ENCODE data around the gene NCBP3. TPM values are rescaled to one million over a fixed set of nuclear protein-coding genes. Genes with fewer than 3 reads are reported as not detected.

NCBP3 gene
- total and polyA plus RNA-seq, 9 donors: 15.7 to 43.2 (median 37.6) TPM

DNA sequence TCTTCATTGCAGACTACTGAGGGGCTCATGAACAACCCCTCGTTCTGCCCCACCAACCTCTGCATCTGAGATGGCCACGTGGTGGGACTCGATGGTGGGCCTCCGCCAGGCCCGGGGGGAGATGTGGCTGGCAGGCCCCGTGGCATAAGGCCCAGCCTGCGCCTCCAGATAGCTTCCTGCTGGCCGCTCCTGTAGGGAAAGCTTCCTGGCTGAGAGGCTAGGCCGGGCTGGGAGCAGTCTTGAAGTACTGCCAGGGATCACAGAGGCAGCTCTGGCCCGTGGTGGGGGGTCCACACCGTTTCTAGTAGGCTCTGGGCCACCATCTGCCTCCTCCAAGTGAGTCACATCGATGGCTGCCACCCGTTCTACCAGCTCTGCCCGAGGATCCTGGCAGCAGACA, 39.2 kb upstream of the NCBP3 start:
- Histone ChIP-seq H3K27me3 (no peaks in the 10 kb centered on the region), H3K27ac (no peak overlapping the region)

DNA sequence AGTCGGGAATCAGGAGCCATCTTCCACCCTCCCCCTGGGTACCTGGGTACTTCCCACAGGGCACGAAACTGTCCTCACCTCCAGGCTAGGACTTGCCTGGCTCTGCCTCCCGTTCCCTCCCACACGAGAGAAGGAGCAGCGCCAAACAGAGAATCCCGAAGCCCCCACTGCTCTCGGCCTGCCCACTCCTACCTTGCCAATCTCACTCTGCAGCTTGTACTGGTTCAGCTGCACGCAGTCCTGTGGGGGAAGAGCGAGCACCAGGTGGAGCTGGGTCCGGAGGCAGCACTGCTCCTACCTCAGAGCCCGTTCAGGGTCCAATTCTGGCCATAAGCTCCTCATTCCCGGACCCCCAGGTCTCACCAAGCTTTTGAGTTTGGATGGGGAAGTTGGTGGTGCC, 38.1 kb upstream of the NCBP3 start:
- no peaks in the 10 kb centered on the region for H3K9me3 ChIP-seq
- H3K4me1 ChIP-seq (ENCODE audit: insufficient read depth): peaks cover 4% of the 10 kb centered on the region
- no peak overlapping the region for H3K27ac ChIP-seq
- no peak for DNase-seq
- no peak for TF ChIP-seq EP300 (IDR thresholded peaks at IDR 0.05)
- TF ChIP-seq POLR2A (IDR thresholded peaks at IDR 0.05): no peak
- TF ChIP-seq, protein P1, sequence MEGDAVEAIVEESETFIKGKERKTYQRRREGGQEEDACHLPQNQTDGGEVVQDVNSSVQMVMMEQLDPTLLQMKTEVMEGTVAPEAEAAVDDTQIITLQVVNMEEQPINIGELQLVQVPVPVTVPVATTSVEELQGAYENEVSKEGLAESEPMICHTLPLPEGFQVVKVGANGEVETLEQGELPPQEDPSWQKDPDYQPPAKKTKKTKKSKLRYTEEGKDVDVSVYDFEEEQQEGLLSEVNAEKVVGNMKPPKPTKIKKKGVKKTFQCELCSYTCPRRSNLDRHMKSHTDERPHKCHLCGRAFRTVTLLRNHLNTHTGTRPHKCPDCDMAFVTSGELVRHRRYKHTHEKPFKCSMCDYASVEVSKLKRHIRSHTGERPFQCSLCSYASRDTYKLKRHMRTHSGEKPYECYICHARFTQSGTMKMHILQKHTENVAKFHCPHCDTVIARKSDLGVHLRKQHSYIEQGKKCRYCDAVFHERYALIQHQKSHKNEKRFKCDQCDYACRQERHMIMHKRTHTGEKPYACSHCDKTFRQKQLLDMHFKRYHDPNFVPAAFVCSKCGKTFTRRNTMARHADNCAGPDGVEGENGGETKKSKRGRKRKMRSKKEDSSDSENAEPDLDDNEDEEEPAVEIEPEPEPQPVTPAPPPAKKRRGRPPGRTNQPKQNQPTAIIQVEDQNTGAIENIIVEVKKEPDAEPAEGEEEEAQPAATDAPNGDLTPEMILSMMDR (IDR thresholded peaks at IDR 0.05): no peak
- H3K27me3 ChIP-seq: no peaks in the 10 kb centered on the region
- no peak overlapping the region for H3K4me3 ChIP-seq
- intact Hi-C loops (cut with DNase I): no loop called here
- no peaks in the 10 kb centered on the region for H3K36me3 ChIP-seq
- 85 to 88% (median 86%) methylated on average over 12 of the region's 12 CpGs for WGBS, 3 donors

More for the DNA sequence above, 39.2 kb upstream of the NCBP3 start:
- intact Hi-C loops (cut with DNase I): no loop called here
- no peak for TF ChIP-seq POLR2A (IDR thresholded peaks at IDR 0.05)
- TF ChIP-seq, protein P1 (IDR thresholded peaks at IDR 0.05): no peak
- no peak for TF ChIP-seq EP300 (IDR thresholded peaks at IDR 0.05)
- Histone ChIP-seq H3K4me1 (ENCODE audit: insufficient read depth) (peaks cover 4% of the 10 kb centered on the region), H3K4me3 (no peak overlapping the region), H3K9me3 (no peaks in the 10 kb centered on the region), H3K36me3 (no peaks in the 10 kb centered on the region)
- 70 to 75% (median 74%) methylated on average over 14 of the region's 14 CpGs for WGBS, 3 donors
- no peak for DNase-seq

DNA sequence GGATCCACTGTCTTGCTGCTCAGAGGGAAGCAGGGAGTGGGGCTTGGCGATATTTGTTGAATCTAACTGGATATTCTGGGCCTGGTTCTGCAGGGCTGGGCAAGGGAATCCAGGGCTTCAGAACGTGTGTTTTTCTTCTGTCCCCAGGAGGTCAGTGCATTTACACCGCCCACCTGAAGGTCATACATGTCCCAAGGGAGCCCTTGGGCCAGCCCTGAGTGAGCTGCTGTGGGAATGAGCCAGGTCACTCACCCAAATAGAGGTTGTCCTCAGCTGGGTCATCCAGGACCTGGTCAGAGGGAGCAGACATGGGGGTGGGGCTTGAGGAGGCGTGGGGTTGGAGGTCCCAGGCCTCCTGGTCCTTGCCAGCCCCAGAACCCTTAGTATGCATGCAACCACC, 36.2 kb upstream of the NCBP3 start:
- Histone ChIP-seq H3K36me3 (no peaks in the 10 kb centered on the region), H3K27me3 (no peaks in the 10 kb centered on the region), H3K27ac (no peak overlapping the region), H3K9me3 (no peaks in the 10 kb centered on the region), H3K4me3 (no peak overlapping the region), H3K4me1 (ENCODE audit: insufficient read depth) (no peaks in the 10 kb centered on the region)
- DNase-seq: no peak
- WGBS, 3 donors: 81 to 86% (median 86%) methylated on average over 4 of the region's 4 CpGs
- TF ChIP-seq, protein P1 (IDR thresholded peaks at IDR 0.05): no peak
- TF ChIP-seq POLR2A (IDR thresholded peaks at IDR 0.05) (no peak), EP300 (IDR thresholded peaks at IDR 0.05) (no peak)
- intact Hi-C loops (cut with DNase I): no loop called here

DNA sequence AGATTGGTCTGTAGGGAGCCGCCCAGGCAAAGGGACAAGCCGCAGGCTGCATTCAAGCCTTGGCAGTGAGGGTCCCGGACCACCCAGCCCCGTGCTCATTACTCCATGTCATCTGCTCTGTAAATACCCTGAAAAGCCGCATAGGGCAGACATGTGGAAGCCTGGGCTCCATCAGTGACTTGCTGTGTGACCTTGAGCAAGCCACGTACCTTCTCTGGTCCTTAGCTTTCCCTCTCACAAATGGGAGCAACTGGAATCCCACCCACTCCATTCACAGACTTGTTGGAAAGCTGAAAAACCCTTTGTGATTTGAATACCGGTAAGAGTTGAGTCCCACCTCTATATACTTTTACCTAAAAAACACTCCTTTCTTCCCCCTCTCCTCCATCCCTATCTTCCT, 34.9 kb upstream of the NCBP3 start:
- 87 to 91% (median 89%) methylated on average over 7 of the region's 7 CpGs for WGBS, 3 donors
- intact Hi-C loops (cut with DNase I): no loop called here
- Histone ChIP-seq H3K27ac (no peak overlapping the region), H3K36me3 (no peaks in the 10 kb centered on the region), H3K4me1 (ENCODE audit: insufficient read depth) (no peaks in the 10 kb centered on the region), H3K4me3 (no peak overlapping the region), H3K9me3 (no peaks in the 10 kb centered on the region), H3K27me3 (no peaks in the 10 kb centered on the region)
- TF ChIP-seq EP300 (IDR thresholded peaks at IDR 0.05): no peak
- TF ChIP-seq, protein P1 (IDR thresholded peaks at IDR 0.05): no peak
- TF ChIP-seq POLR2A (IDR thresholded peaks at IDR 0.05): no peak
- no peak for DNase-seq

Measured in ovary (tissue), 9 donors.